ENCODE results near the gene IL11.
"Not testable (repeated sequence)": the region's sequence is repeated elsewhere in the genome, so short reads cannot be mapped to it uniquely, and the experiment has no call there.

DNA sequence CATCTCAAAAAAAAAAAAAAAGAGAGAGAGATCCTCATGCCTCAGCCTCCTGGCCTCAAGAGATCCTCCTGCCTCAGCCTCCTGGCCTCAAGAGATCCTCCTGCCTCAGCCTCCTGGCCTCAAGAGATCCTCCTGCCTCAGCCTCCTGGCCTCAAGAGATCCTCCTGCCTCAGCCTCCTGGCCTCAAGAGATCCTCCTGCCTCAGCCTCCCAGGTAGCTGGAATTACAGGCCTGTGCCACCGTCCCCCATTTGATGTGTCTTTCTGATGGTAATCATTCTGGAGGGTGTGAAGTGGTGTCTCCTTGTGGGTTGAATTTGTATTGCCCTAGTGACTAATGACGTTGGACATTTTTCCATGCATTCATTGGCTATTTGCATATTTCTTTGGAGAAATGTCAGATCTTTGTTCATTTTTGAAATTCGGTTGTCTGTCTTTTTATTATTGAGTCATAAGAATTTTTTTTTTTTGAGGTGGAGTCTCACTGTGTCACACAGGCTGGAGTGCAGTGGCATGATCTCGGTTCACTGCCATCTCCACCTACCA, 41.4 kb downstream of the IL11 start:
- TF ChIP-seq, protein P1, sequence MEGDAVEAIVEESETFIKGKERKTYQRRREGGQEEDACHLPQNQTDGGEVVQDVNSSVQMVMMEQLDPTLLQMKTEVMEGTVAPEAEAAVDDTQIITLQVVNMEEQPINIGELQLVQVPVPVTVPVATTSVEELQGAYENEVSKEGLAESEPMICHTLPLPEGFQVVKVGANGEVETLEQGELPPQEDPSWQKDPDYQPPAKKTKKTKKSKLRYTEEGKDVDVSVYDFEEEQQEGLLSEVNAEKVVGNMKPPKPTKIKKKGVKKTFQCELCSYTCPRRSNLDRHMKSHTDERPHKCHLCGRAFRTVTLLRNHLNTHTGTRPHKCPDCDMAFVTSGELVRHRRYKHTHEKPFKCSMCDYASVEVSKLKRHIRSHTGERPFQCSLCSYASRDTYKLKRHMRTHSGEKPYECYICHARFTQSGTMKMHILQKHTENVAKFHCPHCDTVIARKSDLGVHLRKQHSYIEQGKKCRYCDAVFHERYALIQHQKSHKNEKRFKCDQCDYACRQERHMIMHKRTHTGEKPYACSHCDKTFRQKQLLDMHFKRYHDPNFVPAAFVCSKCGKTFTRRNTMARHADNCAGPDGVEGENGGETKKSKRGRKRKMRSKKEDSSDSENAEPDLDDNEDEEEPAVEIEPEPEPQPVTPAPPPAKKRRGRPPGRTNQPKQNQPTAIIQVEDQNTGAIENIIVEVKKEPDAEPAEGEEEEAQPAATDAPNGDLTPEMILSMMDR (IDR thresholded peaks at IDR 0.05; ENCODE audit: control extremely low read depth in 1 of 3, insufficient read depth in 1 of 3, low read depth in 1 of 3, low read length in 3 of 3): not testable (repeated sequence)
- TF ChIP-seq EZH2 (IDR thresholded peaks at IDR 0.05; ENCODE audit: low read depth, low read length, severe bottlenecking); EP300 (IDR thresholded peaks at IDR 0.05; ENCODE audit: borderline replicate concordance in 1 of 2, low read depth in 2 of 2, low read length in 2 of 2); RXRA (IDR thresholded peaks at IDR 0.05; ENCODE audit: insufficient read depth, low read depth, low read length); FOSL1 (IDR thresholded peaks at IDR 0.05; ENCODE audit: insufficient read depth, low read depth, low read length); TAF1 (IDR thresholded peaks at IDR 0.05; ENCODE audit: low read depth, low read length); SP2 (IDR thresholded peaks at IDR 0.05; ENCODE audit: low read length); POLR2A (IDR thresholded peaks at IDR 0.05; ENCODE audit: control extremely low read depth in 1 of 2, low read depth in 2 of 2, low read length in 2 of 2): not testable (repeated sequence)
